GM12891 (cell line): ENCODE measurements around the gene GLYR1.

ENCODE experiments used
- POLR2A ChIP-seq: IDR thresholded peaks from 2 replicates; pipeline ENCODE4 v1.6.1; 2011; ENCODE audit warnings: low read depth, low read length, control low read depth
- POLR2AphosphoS5 ChIP-seq: IDR thresholded peaks from 2 replicates; pipeline ENCODE4 v1.6.1; 2011; ENCODE audit warnings: low read depth, low read length, control low read depth
- POU2F2 ChIP-seq: IDR thresholded peaks from 2 replicates; pipeline ENCODE4 v1.6.1; 2011; ENCODE audit warnings: low read depth, mild to moderate bottlenecking, control low read depth, low read length, moderate library complexity
- SPI1 ChIP-seq: IDR thresholded peaks from 2 replicates; pipeline ENCODE4 v1.6.1; 2011; ENCODE audit warnings: low read depth, low read length, control low read depth
- TAF1 ChIP-seq: IDR thresholded peaks from 2 replicates; pipeline ENCODE4 v1.6.1; 2011; ENCODE audit warnings: low read depth, low read length, control low read depth

DNA sequence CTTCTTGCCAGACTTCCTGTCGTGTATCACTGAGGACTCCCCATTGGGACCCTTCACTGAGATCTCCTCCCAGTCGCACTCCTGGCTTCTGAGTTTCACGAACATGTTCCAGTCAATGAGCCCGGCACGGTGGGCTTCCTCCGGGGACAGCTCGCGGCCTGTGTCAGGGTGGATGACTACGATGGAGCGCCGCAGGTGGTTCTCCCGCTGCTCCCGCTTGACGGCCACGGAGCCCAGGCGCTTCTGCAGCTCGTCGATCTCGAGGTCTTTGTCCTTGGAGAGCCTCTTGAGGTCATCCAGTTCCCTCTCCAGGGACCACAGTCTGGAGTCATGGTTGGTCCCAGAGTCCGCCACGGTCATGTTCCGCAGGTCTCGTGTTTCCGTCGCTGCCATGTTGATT lies 36.4 kb upstream of the GLYR1 start:
- no peak for TF ChIP-seq POLR2A
- no peak for TF ChIP-seq TAF1
- no peak for TF ChIP-seq POLR2AphosphoS5
- no peak for TF ChIP-seq SPI1
- no peak for TF ChIP-seq POU2F2
